Transverse colon (tissue), 4 donors: Measurements from ENCODE around the gene KHDRBS1.

Experiments
- CTCF ChIP-seq, 5 experiments: fragments of 200-600 bp in 3 of 5; fragments of 450-650 bp in 2 of 5; sonication (generic) in 3 of 5; IDR thresholded peaks; 1 replicate in 2 of 5; 2 replicates in 3 of 5; pipeline ENCODE4 v1.5.1; 2016 to 2017; ENCODE audit warnings: antibody characterized with exemption in 5 of 5, inconsistent platforms in 3 of 5, mild to moderate bottlenecking in 2 of 5, moderate library complexity in 1 of 5
- EP300 ChIP-seq: sonication (generic); formaldehyde crosslinking; IDR thresholded peaks from one replicate; pipeline ENCODE4 v1.6.1; 2017; ENCODE audit warnings: antibody characterized with exemption, low read depth
- POLR2A ChIP-seq: fragments of 450-650 bp; IDR thresholded peaks from one replicate; pipeline ENCODE4 v1.6.1; 2016; ENCODE audit warnings: antibody characterized with exemption, mild to moderate bottlenecking, moderate library complexity
- POLR2AphosphoS5 ChIP-seq, 3 donors: sonication (generic); formaldehyde crosslinking; IDR thresholded peaks; one replicate each; pipeline ENCODE4 v1.6.1; 2016; ENCODE audit warnings: antibody characterized with exemption in 3 of 3

DNA sequence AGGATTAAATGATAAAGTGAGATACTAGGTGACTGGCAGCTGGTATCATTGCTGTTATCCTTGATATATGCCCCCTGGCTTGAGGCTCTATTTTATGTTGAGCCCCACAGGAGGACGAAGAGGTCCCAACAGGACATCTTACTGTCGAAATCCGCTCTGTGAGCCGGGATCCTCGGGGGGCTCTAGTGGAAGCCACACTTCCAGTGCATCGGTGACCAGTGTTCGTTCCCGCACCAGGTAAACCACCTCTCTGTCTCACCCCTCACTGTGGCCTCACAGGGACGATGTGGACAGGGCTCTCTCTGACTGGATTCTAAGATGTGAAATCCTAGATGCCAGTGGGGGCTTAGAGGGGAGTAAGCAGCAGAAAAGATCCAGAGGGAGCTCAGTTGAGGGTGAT is 61.2 kb downstream of the KHDRBS1 start:
- no peak for TF ChIP-seq CTCF (IDR thresholded peaks at IDR 0.05)
- TF ChIP-seq POLR2AphosphoS5 (IDR thresholded peaks at IDR 0.05) = no peak
- TF ChIP-seq POLR2A = no peak
- TF ChIP-seq EP300 = no peak
